ENCODE measurements around the gene RNF223.

RNF223 gene

GRCh38 chr1:1025730-1026129 is 48.4 kb downstream of the RNF223 start:
- Histone ChIP-seq H3K4me1 (peaks cover 53 to 83% (median 77%) of the 10 kb centered on the region in 10 experiments), H3K36me3 (no peaks in the 10 kb centered on the region), H3K9me3 (replicated peaks in 1 of 11) (no peaks in the 10 kb centered on the region), H4K20me1 (peaks cover 19 to 76% (median 41%) of the 10 kb centered on the region in 11 experiments; a peak in 19 of 22 replicates), H3K4me3 (no peak overlapping the region), H3K27ac (no peak overlapping the region), H3K27me3 (peaks cover 7 to 29% (median 13%) of the 10 kb centered on the region in 11 experiments; a peak in 20 of 22 replicates), H3K4me2 (peak overlapping the region in 10 of 11 experiments; percentile 64 to 97 (median 89); a peak in 17 of 22 replicates), H3K9ac (no peak overlapping the region)
- TF ChIP-seq Cebpa-rat (IDR thresholded peaks at IDR 0.05) = no peak

GRCh38 chr1:1024771-1025699 is 49.1 kb downstream of the RNF223 start:
- H3K4me2 ChIP-seq = peak overlapping the region in 9 of 11 experiments; percentile 89 to 99 (median 97); a peak in 15 of 22 replicates
- H4K20me1 ChIP-seq = peaks cover 19 to 76% (median 41%) of the 10 kb centered on the region in 11 experiments; a peak in 19 of 22 replicates
- peaks cover 12 to 29% (median 17%) of the 10 kb centered on the region in 11 experiments; a peak in 20 of 22 replicates for H3K27me3 ChIP-seq
- no peak overlapping the region for H3K9ac ChIP-seq
- peaks cover 53 to 76% (median 75%) of the 10 kb centered on the region in 10 experiments for H3K4me1 ChIP-seq
- no peaks in the 10 kb centered on the region for H3K9me3 ChIP-seq (replicated peaks in 1 of 11)
- H3K27ac ChIP-seq = no peak overlapping the region
- TF ChIP-seq Cebpa-rat (IDR thresholded peaks at IDR 0.05) = no peak
- H3K36me3 ChIP-seq = no peaks in the 10 kb centered on the region
- H3K4me3 ChIP-seq = no peak overlapping the region

GRCh38 chr1:1024149-1024770 is 49.8 kb downstream of the RNF223 start:
- peaks cover 12 to 29% (median 17%) of the 10 kb centered on the region in 11 experiments; a peak in 20 of 22 replicates for H3K27me3 ChIP-seq
- H4K20me1 ChIP-seq = peaks cover 19 to 76% (median 41%) of the 10 kb centered on the region in 11 experiments; a peak in 19 of 22 replicates
- H3K36me3 ChIP-seq = no peaks in the 10 kb centered on the region
- H3K4me3 ChIP-seq = no peak overlapping the region
- H3K4me1 ChIP-seq = peaks cover 53 to 76% (median 75%) of the 10 kb centered on the region in 10 experiments
- no peaks in the 10 kb centered on the region for H3K9me3 ChIP-seq (replicated peaks in 1 of 11)
- no peak overlapping the region for H3K27ac ChIP-seq
- H3K4me2 ChIP-seq = peak overlapping the region in 9 of 11 experiments; percentile 89 to 99 (median 97); a peak in 19 of 22 replicates
- TF ChIP-seq Cebpa-rat (IDR thresholded peaks at IDR 0.05) = no peak
- H3K9ac ChIP-seq = peak overlapping the region in 2 of 11 experiments; percentile 9 to 57; a peak in 1 of 22 replicates

- H4K20me1 ChIP-seq = peaks cover 19 to 76% (median 41%) of the 10 kb centered on the region in 11 experiments; a peak in 19 of 22 replicates
- H3K9ac ChIP-seq = peak overlapping the region in 3 of 11 experiments; percentile 40 to 57 (median 54); a peak in 2 of 22 replicates
- no peaks in the 10 kb centered on the region for H3K36me3 ChIP-seq
- peak overlapping the region; percentile 88 to 99 (median 97); a peak in 20 of 22 replicates for H3K4me2 ChIP-seq
- H3K4me1 ChIP-seq = peaks cover 56 to 80% (median 76%) of the 10 kb centered on the region in 10 experiments
- peaks cover 12 to 29% (median 17%) of the 10 kb centered on the region in 11 experiments; a peak in 20 of 22 replicates for H3K27me3 ChIP-seq
- peak overlapping the region in 1 of 11 experiments; percentile 50; a peak in 3 of 22 replicates for H3K27ac ChIP-seq
- H3K4me3 ChIP-seq = no peak overlapping the region; a peak in 2 of 20 replicates
- no peak for TF ChIP-seq Cebpa-rat (IDR thresholded peaks at IDR 0.05)
- H3K9me3 ChIP-seq (replicated peaks in 1 of 11) = no peaks in the 10 kb centered on the region
Observed at GRCh38 chr1:1023700-1024099, 50.4 kb downstream of the RNF223 start.

- Histone ChIP-seq H3K36me3 (no peaks in the 10 kb centered on the region), H3K27ac (peak overlapping the region in 6 of 11 experiments; percentile 7 to 50 (median 40); a peak in 9 of 22 replicates), H3K9ac (peak overlapping the region in 8 of 11 experiments; percentile 10 to 65 (median 39); a peak in 12 of 22 replicates), H3K9me3 (replicated peaks in 1 of 11) (no peaks in the 10 kb centered on the region), H3K4me1 (peaks cover 49 to 71% (median 66%) of the 10 kb centered on the region in 10 experiments), H3K4me3 (peak overlapping the region in 8 of 10 experiments; percentile 19 to 71 (median 34); a peak in 14 of 20 replicates), H3K4me2 (peak overlapping the region; percentile 88 to 99 (median 97)), H4K20me1 (peaks cover 14 to 66% (median 37%) of the 10 kb centered on the region in 11 experiments; a peak in 19 of 22 replicates), H3K27me3 (peaks cover 11 to 25% (median 15%) of the 10 kb centered on the region in 11 experiments; a peak in 20 of 22 replicates)
- no peak for TF ChIP-seq Cebpa-rat (IDR thresholded peaks at IDR 0.05)
Observed at GRCh38 chr1:1022302-1023009, 51.6 kb downstream of the RNF223 start.

GRCh38 chr1:1021920-1022259 is 52.2 kb downstream of the RNF223 start:
- Histone ChIP-seq H4K20me1 (peaks cover 9 to 60% (median 31%) of the 10 kb centered on the region in 11 experiments; a peak in 19 of 22 replicates), H3K27me3 (peaks cover 5 to 25% (median 15%) of the 10 kb centered on the region in 11 experiments; a peak in 19 of 22 replicates), H3K9me3 (replicated peaks in 1 of 11) (no peaks in the 10 kb centered on the region), H3K4me1 (peaks cover 44 to 65% (median 60%) of the 10 kb centered on the region in 10 experiments), H3K27ac (no peak overlapping the region), H3K4me2 (peak overlapping the region; percentile 88 to 99 (median 97)), H3K9ac (peak overlapping the region in 2 of 11 experiments; percentile 54 to 65; a peak in 2 of 22 replicates), H3K36me3 (no peaks in the 10 kb centered on the region), H3K4me3 (peak overlapping the region in 4 of 10 experiments; percentile 10 to 72 (median 44); a peak in 3 of 20 replicates)
- no peak for TF ChIP-seq Cebpa-rat (IDR thresholded peaks at IDR 0.05)

- no peaks in the 10 kb centered on the region for H3K9me3 ChIP-seq (replicated peaks in 1 of 11)
- H3K4me2 ChIP-seq = peak overlapping the region; percentile 88 to 99 (median 97)
- peaks cover 38 to 64% (median 56%) of the 10 kb centered on the region in 10 experiments for H3K4me1 ChIP-seq
- no peaks in the 10 kb centered on the region for H3K36me3 ChIP-seq
- H3K27me3 ChIP-seq = peaks cover 3 to 25% (median 14%) of the 10 kb centered on the region in 11 experiments; a peak in 18 of 22 replicates
- peaks cover 3 to 54% (median 25%) of the 10 kb centered on the region in 11 experiments; a peak in 19 of 22 replicates for H4K20me1 ChIP-seq
- no peak for TF ChIP-seq Cebpa-rat (IDR thresholded peaks at IDR 0.05)
- H3K4me3 ChIP-seq = peak overlapping the region; percentile 27 to 75 (median 69)
- H3K9ac ChIP-seq = peak overlapping the region in 9 of 11 experiments; percentile 12 to 69 (median 54); a peak in 14 of 22 replicates
- no peak overlapping the region for H3K27ac ChIP-seq
Observed at GRCh38 chr1:1021010-1021919, 52.8 kb downstream of the RNF223 start.
